IPS DF 6.9 (cell line): ENCODE data around the gene RIT2.

Source experiments
- DNase-seq: peaks from one replicate; pipeline ENCODE4 v3.0.0-alpha.2; 2013; ENCODE audit warnings: low read depth, low spot score
- H3K27ac ChIP-seq: one replicate; pipeline ENCODE4 v1.5.1; 2013; ENCODE audit warnings: low read length, control low read depth
- H3K27me3 ChIP-seq: 2 replicates; pipeline ENCODE4 v1.6.1; 2013; ENCODE audit warnings: mild to moderate bottlenecking, low read length; ENCODE audit not compliant: control insufficient read depth, insufficient read depth
- H3K36me3 ChIP-seq: 2 replicates; pipeline ENCODE4 v1.6.1; 2013; ENCODE audit warnings: low read length; ENCODE audit not compliant: control insufficient read depth, insufficient read depth
- H3K4me1 ChIP-seq: 2 replicates; pipeline ENCODE4 v1.6.1; 2013; ENCODE audit warnings: low read length; ENCODE audit not compliant: control insufficient read depth, insufficient read depth
- H3K4me3 ChIP-seq: 2 replicates; pipeline ENCODE4 v1.5.1; 2013; ENCODE audit warnings: mild to moderate bottlenecking, low read length
- H3K9me3 ChIP-seq: 2 replicates; pipeline ENCODE4 v1.6.1; 2013; ENCODE audit warnings: low read length, inconsistent platforms; ENCODE audit not compliant: control insufficient read depth, insufficient read depth
- WGBS: extraction: QIAGEN DNeasy Blood & Tissue Kit; methylation state at CpG from one replicate; pipeline ENCODE4 v1.1.7; 2013; ENCODE audit warnings: mixed read lengths, missing lambda C conversion rate; ENCODE audit not compliant: insufficient read length, insufficient coverage; 5-methylcytosine and 5-hydroxymethylcytosine counted together

The RIT2 gene

DNA sequence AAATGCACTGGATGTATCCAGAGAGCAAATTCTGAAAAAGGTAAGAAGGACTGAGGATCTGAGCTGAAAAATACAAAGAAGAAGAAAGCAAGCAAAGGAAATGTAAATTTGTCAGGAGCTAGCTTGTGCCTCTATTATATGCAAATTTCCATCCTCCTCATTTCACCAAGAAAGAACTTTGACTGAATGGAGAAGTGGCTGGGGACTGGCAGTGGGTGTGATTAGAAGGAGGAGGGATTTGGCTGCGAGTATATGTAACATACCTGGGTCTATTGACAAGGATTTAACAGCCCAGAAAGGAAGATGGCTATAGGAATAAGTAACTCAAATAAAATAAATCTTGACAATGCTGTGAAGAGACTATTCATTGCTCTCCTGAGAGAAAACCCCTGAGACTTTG, 19.4 kb upstream of the RIT2 start:
- Histone ChIP-seq H3K9me3 (no peaks in the 10 kb centered on the region; the same call in 1 of the 2 replicates), H3K4me1 (no peaks in the 10 kb centered on the region; the same call in 1 of the 2 replicates), H3K4me3 (no peak overlapping the region), H3K27me3 (no peaks in the 10 kb centered on the region), H3K27ac (no peak overlapping the region), H3K36me3 (no peaks in the 10 kb centered on the region)
- DNase-seq = no peak
- WGBS = no CpG with 5 or more reads among the region's 1 CpG

DNA sequence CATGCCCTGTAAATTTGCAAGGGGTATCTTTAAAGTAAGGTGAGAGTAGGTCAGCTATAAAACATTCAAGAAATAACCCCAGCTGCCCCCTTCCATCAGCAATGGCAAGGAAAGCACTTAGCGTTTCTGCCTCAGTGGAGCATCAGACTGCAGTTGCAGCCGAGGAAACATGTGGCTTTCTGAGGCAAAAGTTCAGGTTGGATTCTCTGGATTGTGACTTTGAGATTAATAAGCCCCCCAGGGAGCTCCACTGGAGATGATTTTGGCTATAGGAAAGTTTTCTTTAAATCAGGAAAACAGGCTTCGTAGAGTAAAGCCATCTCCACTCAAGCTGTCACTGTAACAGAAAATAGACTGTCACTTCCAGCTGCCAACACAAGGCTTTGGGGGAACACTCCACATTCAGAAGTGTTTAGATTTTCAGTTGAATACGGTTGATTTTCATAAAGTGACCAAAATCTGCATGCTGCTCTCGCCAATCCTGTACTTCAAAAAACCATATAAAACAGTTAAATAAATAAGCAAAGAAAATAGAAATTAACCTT, 15.3 kb upstream of the RIT2 start:
- peaks cover 2% of the 10 kb centered on the region; the same call in 1 of the 2 replicates for H3K4me1 ChIP-seq
- no peak overlapping the region for H3K27ac ChIP-seq
- H3K36me3 ChIP-seq = no peaks in the 10 kb centered on the region
- no peaks in the 10 kb centered on the region for H3K27me3 ChIP-seq
- no peaks in the 10 kb centered on the region; the same call in 1 of the 2 replicates for H3K9me3 ChIP-seq
- DNase-seq = no peak
- no peak overlapping the region for H3K4me3 ChIP-seq
- no CpG with 5 or more reads among the region's 5 CpGs for WGBS

DNA sequence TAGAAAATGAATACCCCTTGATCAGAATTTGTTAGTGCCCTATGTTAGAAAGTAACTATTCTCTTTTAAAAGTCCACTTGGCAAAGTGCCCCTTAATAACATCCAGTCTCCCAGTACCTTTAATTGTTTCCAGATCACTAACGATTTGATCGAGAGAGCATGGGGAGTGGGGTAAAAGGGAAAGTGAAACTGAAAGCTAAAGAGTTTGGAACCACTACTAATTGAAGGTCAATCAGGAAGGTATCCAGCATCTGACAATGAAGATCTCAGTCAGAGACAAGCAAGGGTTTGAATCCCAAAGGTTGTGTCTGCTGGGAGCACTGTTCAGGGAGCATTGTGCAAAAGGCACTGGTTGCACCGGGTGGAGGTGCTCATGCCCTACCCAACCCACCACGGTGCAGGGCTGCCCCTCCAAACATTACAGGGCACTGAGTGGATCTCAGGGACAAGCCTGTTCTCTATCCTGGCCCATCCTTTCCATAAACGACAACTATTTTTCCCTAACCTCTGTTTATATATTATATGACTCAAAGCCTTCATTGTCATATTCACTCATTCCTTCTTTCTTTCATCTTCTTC, 14.6 kb upstream of the RIT2 start:
- no peak overlapping the region for H3K27ac ChIP-seq
- no peak overlapping the region for H3K4me3 ChIP-seq
- H3K9me3 ChIP-seq = no peaks in the 10 kb centered on the region; the same call in 1 of the 2 replicates
- DNase-seq = no peak
- no peaks in the 10 kb centered on the region for H3K27me3 ChIP-seq
- 100% methylated on average over 1 of the region's 5 CpGs for WGBS
- H3K36me3 ChIP-seq = no peaks in the 10 kb centered on the region
- H3K4me1 ChIP-seq = peaks cover 2% of the 10 kb centered on the region; the same call in 1 of the 2 replicates

DNA sequence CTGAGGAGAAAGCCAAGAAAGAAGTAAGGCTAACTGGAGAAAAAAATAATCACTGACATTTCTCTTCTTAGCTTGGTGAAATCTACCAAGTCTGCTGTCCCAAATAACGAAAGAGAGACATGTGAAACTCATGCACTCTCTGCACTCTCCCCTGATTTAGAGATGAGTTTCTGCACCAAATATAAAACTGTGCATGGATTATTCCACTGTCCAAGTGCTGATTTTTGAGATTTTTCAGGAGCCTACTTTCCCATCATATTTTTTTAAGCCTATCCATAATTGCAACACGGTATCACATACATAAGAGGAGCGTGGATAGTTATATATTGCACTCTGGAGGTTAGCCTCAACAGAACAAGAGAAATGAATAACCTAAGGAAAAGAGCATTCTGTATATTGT, 10.0 kb upstream of the RIT2 start:
- H3K4me3 ChIP-seq = no peak overlapping the region
- H3K36me3 ChIP-seq = no peaks in the 10 kb centered on the region
- no peaks in the 10 kb centered on the region for H3K27me3 ChIP-seq
- H3K27ac ChIP-seq = no peak overlapping the region
- no CpG with 5 or more reads among the region's 3 CpGs for WGBS
- H3K9me3 ChIP-seq = no peaks in the 10 kb centered on the region
- peaks cover 2% of the 10 kb centered on the region; the same call in 1 of the 2 replicates for H3K4me1 ChIP-seq
- no peak for DNase-seq

DNA sequence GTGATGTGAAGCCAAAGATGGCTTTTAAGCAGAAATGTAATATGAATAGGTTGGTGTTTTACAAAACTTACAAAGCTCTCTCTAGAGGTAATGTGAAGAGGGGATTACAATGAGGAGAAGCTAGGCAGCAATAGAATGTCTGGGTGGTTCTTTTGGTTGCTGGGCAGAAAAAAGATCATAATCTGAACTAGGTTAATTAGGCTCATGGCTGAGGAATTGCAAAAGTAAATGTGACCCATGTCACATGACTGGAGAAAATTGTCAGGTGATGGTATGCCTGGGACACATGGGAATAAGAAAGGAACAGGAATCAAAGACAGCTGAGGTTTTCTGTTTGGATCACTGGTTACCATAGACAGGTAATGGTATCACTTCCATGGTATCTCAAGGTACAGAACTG, 7.5 kb upstream of the RIT2 start:
- Histone ChIP-seq H3K4me1 (0 out of 2 replicates have a peak, but pooled peaks cover 2% of the 10 kb centered on the region), H3K27me3 (no peaks in the 10 kb centered on the region), H3K9me3 (no peaks in the 10 kb centered on the region), H3K27ac (no peak overlapping the region), H3K36me3 (no peaks in the 10 kb centered on the region), H3K4me3 (no peak overlapping the region)
- DNase-seq = no peak

GRCh38 chr18:43116699-43117294, 1.3 kb upstream of the RIT2 start:
- DNase-seq = no peak
- H3K36me3 ChIP-seq = no peaks in the 10 kb centered on the region
- peaks cover 3% of the 10 kb centered on the region for H3K4me1 ChIP-seq
- H3K9me3 ChIP-seq = no peaks in the 10 kb centered on the region
- WGBS = no CpG with 5 or more reads among the region's 2 CpGs
- no peak overlapping the region for H3K27ac ChIP-seq
- H3K4me3 ChIP-seq = no peak overlapping the region
- H3K27me3 ChIP-seq = no peaks in the 10 kb centered on the region

GRCh38 chr18:43113220-43113895, 2.1 kb downstream of the RIT2 start:
- no peak for DNase-seq
- no peak overlapping the region for H3K27ac ChIP-seq
- WGBS = no CpG with 5 or more reads among the region's 2 CpGs
- H3K9me3 ChIP-seq = no peaks in the 10 kb centered on the region
- H3K4me3 ChIP-seq = no peak overlapping the region
- peaks cover 3% of the 10 kb centered on the region for H3K4me1 ChIP-seq
- H3K36me3 ChIP-seq = no peaks in the 10 kb centered on the region
- no peaks in the 10 kb centered on the region for H3K27me3 ChIP-seq

GRCh38 chr18:43108882-43109281, 6.6 kb downstream of the RIT2 start:
- no peaks in the 10 kb centered on the region for H3K36me3 ChIP-seq
- no peak for DNase-seq
- no peaks in the 10 kb centered on the region for H3K27me3 ChIP-seq
- H3K4me3 ChIP-seq = no peak overlapping the region
- H3K4me1 ChIP-seq = peaks cover 3% of the 10 kb centered on the region; the same call in 1 of the 2 replicates
- WGBS = no CpG with 5 or more reads among the region's 4 CpGs
- H3K27ac ChIP-seq = no peak overlapping the region
- H3K9me3 ChIP-seq = no peaks in the 10 kb centered on the region

- Histone ChIP-seq H3K9me3 (no peaks in the 10 kb centered on the region), H3K27me3 (no peaks in the 10 kb centered on the region), H3K4me3 (no peak overlapping the region), H3K36me3 (no peaks in the 10 kb centered on the region), H3K4me1 (peaks cover 3% of the 10 kb centered on the region; the same call in 1 of the 2 replicates), H3K27ac (no peak overlapping the region)
- WGBS = no CpG with 5 or more reads among the region's 4 CpGs
- no peak for DNase-seq
These were observed 7.0 kb downstream of the RIT2 start for GRCh38 chr18:43108469-43108868.

- DNase-seq = no peak
- H3K27me3 ChIP-seq = no peaks in the 10 kb centered on the region
- no peaks in the 10 kb centered on the region for H3K36me3 ChIP-seq
- no peak overlapping the region for H3K4me3 ChIP-seq
- no peaks in the 10 kb centered on the region for H3K4me1 ChIP-seq
- no CpG with 5 or more reads among the region's 2 CpGs for WGBS
- no peak overlapping the region for H3K27ac ChIP-seq
- no peaks in the 10 kb centered on the region for H3K9me3 ChIP-seq
These were observed 21.8 kb downstream of the RIT2 start for GRCh38 chr18:43093646-43094045.
